Islet precursor cell (in vitro differentiated cells): ENCODE data around the gene CCDC186.
"Not testable (repeated sequence)": the region's sequence is repeated elsewhere in the genome, so short reads cannot be mapped to it uniquely, and the experiment has no call there.

ENCODE experiments used
- DNase-seq: peaks from one replicate; pipeline ENCODE4 v3.0.0-alpha.2; 2018

The CCDC186 gene

DNA sequence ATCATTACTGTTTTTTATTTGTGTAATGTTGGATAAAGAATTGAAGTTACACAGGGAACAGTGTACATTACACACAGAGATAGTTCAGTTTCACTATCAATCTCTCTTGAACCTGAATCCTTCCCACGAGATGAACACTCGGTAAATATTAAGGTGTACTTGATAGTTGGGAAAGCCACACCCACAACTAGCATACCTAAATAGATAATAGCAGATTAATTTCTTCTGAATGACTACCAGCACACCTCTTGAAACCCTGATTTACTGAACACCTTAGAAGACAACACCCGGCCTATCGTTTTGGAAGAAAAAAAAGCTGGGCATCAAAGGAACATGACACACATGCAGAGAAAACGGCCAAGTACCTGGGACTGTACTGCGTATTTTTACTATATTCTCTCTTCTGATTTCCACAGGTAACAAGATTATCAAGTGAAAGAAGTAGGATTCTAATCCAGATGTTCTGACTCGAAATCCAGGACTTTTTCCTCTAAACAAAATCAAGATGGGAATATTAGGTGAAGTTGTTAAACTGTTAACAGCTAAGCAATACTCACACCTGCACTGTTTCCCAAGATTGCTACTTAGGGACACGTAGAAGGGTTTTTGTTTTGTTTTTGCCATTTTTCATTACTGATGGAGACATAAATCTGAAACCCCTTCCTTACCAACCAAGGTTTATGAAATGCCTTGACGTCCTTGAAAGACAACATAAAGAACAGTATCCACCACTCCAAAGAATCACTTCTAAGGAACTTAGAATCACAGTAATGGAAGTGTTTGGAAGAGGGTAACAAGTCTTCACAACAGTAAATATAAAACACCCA, 1.0 kb downstream of the CCDC186 start:
- DNase-seq = no peak

DNA sequence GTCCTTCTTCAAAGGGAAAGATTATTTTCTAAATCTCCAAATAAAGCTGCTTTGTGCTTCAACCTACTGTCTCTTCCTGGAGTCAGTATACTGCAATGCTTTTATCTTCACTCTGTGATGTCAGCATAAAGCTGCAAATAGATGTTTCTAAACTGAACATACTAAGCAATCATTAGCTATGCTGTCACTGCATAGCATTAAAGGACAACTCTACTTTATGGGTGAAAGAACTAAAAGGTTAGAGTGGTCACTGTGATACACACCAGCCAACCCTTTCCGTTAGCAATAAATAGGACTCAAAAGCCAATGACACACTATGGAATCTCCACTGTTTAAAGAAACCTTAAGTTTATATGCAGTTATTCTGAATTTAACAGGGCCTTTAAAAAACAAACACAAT, 1.8 kb downstream of the CCDC186 start:
- DNase-seq = no peak

DNA sequence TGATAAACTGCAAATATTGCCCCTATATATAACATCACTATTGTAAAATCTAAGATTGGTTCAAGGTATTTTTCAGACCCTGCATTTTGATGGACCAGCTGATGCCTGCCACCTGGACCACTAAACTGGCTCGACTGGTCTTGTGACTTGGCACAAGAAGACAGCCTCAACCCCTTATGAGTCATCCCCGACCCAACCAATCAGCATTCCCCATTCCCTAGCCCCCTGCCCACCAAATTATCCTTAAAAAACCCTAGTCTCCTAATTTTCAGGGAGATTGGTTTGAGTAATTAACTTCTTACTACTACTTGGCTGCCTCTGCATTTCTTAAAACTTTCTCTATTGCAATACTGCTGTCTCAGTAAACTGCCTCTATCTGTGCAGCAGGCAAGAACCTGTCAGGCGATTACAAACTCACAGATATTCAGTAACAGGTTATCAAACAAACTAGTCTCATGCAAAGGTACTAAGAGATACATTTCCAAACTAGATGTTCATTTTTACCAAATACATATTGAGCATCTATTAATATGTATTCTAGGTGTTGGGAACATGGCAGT, 5.5 kb downstream of the CCDC186 start:
- no peak for DNase-seq

DNA sequence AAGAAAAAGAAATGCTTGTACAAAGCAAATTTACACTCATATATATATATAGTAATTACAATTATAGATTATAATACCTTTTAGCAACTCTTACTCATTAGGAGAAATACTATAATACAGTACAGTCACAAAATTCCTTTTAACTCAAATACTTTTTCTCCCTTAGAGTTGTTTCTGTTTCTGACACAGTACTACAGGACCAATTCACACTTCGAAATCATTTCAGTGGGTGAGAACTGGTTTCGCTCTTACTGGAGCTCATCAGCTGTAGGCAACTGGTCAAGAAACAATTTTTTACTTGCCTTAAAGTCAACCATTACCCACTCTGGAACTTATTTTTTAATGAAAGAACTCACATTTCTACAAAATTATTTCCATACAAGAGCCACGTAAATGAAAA, 6.0 kb downstream of the CCDC186 start:
- no peak for DNase-seq

DNA sequence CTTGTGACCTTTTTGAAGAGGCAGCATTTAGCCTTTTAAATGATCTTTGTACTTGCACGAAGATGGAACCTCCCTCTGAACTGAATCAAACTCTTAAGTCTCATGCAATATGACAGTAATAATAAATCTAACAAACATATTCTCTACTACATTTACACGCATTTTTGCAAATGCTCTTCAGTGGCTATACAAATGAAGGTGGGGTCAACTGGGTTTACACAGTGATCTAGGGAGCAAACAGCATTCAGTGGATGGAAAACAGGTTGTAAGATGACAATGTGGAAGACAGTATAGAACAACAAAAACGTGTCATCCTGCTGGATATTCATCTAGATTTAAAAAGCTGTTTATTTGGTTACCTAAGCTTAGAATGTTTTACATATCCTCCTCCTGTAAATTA, 7.5 kb downstream of the CCDC186 start:
- DNase-seq = no peak

DNA sequence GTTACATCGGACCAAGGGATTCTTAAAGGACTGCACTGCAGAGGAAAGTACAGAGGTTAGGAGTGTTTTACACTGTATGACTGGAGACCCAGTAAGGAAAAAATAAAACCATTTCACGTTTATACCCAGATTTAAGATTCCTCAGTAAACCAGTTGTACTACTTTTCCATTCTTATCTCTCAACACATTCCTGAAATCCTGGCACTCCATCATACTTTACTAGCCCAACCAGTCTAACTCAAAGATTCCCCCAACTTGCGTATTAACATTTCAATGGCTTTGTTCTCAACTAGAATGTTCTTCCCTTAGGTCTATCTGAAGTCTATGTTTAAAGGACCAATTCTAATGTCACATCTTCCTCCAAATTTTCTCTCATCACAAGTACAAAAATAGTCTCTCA, 8.0 kb downstream of the CCDC186 start:
- DNase-seq = no peak

DNA sequence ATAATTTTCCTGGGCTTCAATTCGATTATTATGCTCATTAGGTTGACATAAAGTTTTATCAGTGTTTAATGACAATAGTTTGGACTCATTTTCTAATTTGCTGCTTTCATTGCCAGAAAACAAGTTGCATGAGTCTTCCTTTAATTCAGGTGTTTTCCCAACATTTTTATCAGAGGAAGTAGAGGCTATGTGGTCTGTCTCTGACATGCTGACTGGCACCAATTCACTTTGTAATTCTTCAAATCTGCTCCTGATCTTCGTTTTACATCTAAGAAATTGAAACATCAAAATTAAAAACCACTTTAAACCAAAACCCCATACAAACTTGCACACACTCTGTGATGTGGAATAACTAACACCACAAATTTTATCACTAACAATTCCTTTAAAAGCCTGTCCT, 10.9 kb downstream of the CCDC186 start:
- no peak for DNase-seq

DNA sequence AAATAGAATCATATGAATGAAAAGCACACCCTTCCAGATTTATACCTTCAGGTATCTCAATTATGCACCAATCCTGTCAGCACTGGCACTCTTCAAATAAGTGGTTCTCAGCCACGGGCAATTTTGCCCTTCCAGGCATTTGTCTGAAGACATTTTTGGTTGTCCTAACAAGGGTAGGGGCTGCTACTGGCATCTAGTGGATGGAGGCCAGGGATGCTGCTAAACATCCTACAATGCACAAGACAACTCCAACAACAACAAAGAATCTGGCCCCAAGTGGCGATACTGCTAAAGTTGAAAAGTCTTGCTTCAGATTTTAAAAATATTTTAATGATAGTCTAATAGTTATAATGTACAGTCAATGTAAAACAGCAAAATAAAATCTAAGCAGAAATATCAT, 16.1 kb downstream of the CCDC186 start:
- no peak for DNase-seq

DNA sequence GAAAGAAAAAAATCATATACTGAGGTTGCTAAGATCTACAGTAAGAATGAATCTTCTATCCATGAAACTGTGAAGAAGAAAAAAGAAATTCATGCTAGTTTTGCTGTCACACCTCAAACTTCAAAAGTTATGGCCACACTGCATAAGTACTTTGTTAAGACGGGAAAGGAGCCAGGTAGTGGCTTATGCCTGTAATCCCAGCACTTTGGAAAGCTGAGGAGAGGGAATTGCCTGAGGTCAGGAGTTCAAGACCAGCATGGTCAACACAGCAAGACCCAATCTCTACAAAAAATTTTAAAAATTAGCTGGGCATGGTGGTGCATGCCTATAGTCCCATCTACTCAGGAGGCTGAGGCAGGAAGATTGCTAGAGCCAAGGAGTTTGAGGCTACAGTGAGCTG, 22.1 kb downstream of the CCDC186 start:
- DNase-seq = no peak

DNA sequence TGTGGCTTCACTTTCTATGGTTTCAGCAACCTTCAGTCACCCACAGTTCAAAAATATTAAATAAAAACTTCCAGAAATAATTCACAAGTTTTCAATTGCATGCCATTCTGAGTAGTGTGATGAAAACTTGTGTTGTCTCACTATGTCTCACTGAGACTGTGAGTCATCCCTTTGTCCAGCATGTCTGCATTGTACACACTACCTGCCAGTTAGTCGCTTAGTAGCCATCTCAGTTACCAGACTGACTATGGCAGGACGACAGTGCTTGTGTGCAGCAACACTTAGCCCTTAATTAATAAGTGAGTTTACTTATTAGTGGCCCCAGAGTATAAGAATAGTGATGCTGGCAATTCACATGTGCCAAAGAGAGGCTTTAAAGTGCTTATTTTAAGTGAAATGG, 22.5 kb downstream of the CCDC186 start:
- DNase-seq = peak; percentile 73

DNA sequence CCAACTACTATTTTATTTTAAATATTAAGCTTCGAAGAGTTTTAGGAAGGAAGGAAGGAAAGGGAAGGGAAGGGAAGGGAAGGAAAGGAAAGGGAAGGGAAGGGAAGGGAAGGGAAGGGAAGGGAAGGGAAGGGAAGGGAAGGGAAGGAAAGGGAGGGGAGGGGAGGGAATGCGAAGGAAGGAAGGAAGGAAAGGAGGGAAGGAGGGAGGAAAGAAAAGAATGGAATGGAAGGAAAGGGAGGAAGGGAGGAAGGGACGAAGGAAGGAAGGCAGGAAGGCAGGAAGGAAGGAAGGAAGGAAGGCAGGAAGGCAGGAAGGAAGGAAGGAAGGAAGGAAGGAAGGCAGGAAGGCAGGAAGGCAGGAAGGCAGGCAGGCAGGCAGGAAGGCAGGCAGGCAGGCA, 24.5 kb downstream of the CCDC186 start:
- DNase-seq = not testable (repeated sequence)

DNA sequence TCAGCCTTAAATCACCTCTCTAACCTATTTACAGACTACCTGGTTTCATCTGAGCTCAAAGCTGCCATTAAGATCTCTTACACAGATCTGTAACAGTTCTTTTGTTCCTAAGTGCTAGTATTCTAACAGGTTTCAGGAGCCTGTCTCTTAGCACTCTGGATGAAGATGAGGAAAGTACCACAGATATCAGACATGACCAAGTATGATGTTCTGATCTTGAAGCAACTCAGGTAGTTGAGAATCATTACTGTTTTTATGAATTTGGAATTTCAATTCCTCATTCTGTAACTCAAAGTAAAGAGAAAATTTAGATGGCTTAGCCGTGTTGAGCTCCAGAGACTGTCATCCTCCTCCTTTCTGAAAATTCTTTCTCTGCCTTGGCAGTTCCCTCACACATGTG, 30.8 kb downstream of the CCDC186 start:
- no peak for DNase-seq

DNA sequence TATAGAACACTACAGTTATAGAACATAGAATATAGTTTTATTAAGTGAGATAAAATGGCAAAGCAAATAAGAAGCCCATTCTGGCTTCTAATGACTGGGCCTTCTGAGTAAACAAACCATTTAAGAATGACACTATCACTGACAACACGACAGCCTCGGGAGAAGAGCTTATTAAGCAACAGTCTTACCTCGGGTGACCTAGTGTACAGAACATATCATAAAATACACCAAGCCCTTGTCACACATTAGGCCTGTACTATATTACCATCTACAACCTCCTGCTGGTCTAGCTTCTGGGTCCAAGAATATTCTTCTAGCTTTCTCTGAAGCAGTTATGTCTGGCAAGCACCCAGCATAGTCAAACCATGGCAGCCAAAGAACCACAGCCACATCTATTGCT, 32.0 kb downstream of the CCDC186 start:
- DNase-seq = no peak

DNA sequence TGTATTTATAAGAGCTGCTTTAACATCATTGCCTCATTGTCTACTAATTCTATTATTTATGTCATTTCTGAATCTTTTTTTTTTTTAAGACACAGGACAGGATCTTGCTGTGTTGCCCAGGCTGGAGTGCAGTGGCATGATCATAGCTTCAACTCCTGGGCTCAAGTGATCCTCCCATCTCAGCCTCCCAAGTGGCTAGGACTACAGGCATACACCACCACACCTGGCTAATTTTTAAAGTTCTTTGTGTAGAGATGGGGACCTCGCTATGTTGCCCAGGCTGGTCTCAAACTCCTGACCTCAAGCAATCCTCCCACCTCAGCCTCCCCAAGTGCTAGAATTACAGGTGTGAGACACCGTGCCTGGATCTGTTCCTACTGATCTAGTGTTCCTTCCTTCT, 33.2 kb downstream of the CCDC186 start:
- DNase-seq = not testable (repeated sequence)

DNA sequence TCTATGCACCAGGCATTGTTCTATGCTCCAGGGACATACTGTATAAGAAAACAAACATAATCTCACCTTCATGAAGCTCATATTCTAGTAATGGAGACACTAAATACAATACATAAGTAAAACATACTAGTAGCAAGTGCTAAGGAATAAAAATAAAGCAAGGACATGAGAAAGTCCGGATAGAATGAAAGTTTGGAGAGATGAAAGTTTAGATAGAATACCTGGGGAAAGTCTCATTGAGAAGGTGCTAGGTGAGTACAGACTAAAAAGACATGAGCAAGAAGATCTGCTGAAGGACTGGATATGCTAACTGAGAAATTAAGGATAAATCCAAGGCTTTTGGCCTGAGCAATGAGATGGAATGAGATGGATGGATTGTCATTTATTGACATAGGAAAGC, 34.0 kb downstream of the CCDC186 start:
- no peak for DNase-seq

DNA sequence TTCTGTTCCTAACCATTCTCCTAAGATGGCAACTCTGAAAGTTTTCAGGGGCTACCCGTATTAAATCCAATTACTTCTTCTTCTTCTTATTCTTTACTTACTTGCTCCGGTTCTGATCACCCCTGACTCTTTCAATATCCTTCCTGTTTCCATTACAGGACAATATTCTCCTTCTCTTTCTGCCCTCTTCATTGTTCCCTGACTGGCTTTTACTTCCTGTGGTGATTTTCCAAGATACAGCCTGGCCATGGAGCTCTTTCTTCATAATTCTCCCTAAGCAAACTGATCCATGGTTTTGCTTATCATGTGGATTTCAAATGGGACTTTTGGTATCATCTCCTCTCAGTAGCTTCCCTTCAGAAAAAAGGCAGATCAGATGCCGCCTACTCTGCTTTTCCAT, 35.4 kb downstream of the CCDC186 start:
- DNase-seq = no peak

DNA sequence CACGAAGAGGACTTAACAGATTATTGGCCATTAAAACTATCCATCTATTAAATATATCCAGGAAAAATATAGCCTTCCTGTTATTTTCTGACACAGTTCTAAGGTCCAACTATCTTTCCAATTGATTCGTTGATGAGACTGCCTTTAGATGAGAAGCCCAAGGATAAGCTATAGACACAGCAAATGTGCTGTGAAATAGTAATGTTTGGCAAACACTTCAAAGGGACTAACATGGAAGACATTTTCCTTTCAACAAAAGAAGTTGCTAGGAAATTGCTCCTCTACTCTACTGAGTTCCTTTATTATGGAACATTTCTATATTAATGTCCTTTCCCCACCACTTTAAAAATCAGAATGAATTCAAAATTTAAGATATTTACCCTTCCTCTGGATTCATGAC, 38.5 kb downstream of the CCDC186 start:
- DNase-seq = no peak

DNA sequence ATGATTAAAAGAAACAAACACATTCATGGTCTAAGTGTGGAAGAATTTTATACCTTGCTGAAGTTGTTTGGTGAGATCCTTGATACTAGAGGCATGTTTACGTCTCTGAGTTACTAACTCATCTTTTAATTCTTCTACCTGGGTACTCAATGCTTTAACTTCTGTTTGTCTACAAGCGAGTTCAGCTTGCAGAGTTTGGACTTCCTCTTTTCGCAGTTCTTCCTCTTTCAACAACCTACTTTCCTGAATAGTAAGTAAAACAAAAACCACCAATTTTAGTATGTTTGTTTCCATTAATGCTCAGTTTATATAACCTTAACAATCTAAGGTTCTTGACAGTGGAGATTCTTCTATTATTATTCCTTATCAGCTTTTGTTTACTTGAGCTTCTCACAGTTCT, 42.9 kb downstream of the CCDC186 start:
- DNase-seq = no peak

DNA sequence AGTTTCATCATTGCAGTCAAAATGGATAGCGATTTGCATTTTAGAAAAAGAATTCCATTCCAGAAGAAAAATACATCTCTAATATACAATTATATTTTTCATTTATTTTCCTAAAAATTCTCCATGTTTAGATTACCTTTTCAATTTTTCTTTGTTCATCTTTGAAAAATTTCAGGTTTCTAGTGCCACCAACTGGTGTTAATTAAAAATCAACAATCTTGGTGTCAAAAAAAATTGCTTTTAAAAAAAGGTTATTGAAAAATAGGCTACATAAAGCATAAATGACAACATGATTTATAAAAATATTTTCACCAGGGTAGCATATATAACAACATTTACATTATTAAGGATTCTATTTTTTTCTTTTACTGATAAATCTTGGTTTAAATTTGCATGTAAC, 53.0 kb downstream of the CCDC186 start:
- no peak for DNase-seq

DNA sequence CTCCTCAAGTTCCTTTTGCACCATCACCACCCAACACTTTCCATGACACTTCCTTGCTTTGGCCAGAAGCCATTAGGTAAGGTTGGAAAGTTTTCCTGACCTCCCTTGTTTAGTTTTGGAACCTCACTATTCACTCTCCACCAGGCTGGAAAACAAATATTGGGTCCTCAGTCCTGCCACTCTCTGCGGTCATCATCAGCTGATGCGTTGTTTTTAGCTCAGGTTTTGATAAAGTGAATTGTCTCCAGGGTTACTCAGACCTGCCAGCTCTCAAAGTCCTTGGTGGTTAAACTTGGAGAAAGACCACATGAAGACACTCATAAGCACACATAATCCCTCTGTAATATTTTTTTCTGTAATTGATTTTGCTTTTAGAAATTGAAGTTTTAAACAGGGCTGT, 55.5 kb downstream of the CCDC186 start:
- no peak for DNase-seq

DNA sequence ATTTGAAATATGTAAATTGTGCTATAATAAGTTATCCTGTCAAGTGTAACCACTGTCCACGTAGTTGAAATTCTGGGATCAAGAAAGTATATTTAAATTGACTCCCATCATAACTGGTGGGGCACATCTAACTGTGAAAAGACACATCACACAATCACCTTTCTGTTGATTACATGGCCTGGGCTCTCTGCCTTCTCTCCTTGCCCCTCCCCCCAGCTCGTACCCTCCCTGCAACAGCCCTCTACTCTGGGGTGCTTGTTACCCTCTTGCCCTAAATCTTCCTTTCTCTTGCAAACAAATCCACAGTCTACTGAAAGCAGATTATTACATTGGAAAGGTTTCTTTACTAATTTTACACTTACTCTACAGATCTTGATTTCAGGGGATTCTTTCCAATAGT, 56.3 kb downstream of the CCDC186 start:
- DNase-seq = no peak

DNA sequence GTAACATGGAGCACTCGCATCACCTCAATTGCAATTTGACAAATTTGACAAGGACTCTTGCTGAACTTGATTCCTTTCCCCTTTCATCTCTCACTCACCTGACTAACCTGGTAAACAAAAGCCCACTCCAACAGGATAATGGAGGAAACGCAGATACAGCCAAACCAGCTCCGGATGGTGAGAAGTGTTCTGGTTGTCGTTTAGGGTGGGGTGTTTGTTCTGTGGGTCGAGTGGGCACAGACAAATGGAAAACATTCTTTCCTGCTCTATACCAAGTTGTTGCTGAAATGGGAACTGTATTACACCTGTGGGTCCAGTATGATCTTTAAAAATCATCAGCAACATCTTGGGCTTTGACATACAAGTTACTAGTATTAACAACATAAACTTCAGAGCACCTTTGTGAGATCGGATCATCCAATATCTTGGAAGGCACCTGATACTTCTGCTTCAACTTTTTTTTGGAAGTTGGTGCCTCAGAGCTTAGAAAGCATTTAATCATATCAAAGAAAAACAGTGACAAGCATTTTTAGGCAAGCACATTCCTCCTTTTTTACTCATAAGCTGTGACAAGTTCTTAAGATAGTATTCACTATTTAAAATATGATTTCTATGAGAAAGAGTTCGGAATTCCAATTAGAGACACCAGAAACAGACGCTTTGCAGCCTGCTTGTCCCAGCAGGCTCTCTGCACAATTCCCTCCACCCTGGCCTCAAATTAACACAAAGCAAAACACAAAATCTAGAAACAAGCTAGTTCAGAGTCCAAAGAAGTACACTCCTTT, 58.1 kb downstream of the CCDC186 start:
- no peak for DNase-seq

DNA sequence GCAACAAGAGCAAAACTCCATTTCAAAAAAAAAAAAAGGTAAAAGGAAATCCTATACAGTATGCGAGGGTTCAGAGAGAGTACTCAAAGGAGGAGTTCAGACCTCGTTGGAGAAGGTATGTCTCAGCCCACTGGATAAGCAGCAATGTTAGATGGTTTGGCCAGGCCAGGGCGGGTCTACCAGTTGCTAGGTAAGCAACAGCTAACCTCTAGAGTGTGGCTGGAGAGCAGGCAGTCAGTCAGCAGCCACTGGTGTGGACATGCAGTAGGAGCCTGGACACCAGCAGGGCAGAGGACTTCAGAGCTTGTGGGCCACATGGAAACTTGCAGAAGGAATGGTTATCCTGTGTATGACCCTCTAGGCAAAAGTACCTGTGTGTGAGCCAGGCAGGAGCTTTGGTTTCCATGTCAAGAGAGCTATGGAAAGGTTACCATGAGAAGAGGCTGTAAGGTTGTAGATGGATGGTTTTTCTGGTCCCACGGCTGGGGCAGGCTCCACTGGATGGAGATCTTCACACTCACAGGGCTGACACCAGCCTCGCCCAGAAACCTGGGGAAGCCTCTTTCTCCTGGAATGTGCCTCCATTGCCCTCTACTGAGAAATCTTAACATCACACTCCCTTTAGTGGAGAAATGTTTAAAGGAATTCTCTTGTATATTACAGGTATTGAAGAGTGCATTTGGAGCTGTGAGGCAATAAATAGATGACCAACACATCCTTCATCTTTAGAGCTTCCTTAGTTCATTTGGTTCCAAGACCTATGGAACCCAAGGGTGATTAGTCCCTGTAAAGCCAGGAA, 63.6 kb downstream of the CCDC186 start:
- no peak for DNase-seq
